ENCODE measurements around the gene FMNL2. TPM values are rescaled to one million over a fixed set of nuclear protein-coding genes. Genes with fewer than 3 reads are reported as not detected.

The FMNL2 gene
- total and polyA plus RNA-seq, 2 experiments from 2014 or later: 4.4 to 18.6 TPM

GRCh38 chr2:152347076-152347475 lies 12.1 kb downstream of the FMNL2 start:
- Histone ChIP-seq H3K4me2 (ENCODE audit: unreplicated experiment) (no peak overlapping the region), H3K4me3 (no peak overlapping the region), H3K36me3 (ENCODE audit: low read depth) (no peaks in the 10 kb centered on the region), H2AFZ (no peak overlapping the region), H3K9ac (no peak overlapping the region), H3K9me3 (ENCODE audit: low read depth) (no peaks in the 10 kb centered on the region), H3K9me2 (ENCODE audit: insufficient read depth) (no peaks in the 10 kb centered on the region), H4K20me1 (ENCODE audit: insufficient read depth) (no peaks in the 10 kb centered on the region), H3K79me2 (ENCODE audit: insufficient read depth) (peaks cover 94% of the 10 kb centered on the region), H3K27ac (no peak overlapping the region), H3K4me1 (ENCODE audit: insufficient read depth) (peaks cover 6% of the 10 kb centered on the region), H3F3A (ENCODE audit: insufficient read depth) (no peaks in the 10 kb centered on the region; the same call in 1 of the 2 replicates), H3K27me3 (replicated peaks; ENCODE audit: insufficient read depth) (no peaks in the 10 kb centered on the region)
- peak; percentile 73 for DNase-seq
- WGBS, 2 experiments (ENCODE audit: low coverage in 1 of 2, low lambda C conversion rate in 2 of 2, missing lambda C conversion rate in 2 of 2): 98% methylated on average over 3 of the region's 3 CpGs
- in situ Hi-C loops (cut with MboI): no loop called here
- TF ChIP-seq EZH2 (IDR thresholded peaks at IDR 0.05; ENCODE audit: insufficient read depth, poor library complexity, severe bottlenecking) (no peak), EZH2phosphoT487 (IDR thresholded peaks at IDR 0.05; ENCODE audit: insufficient read depth, low read depth) (0 out of 2 replicates have a peak, but pooled peaks have one; percentile 63)

GRCh38 chr2:152348388-152348787 lies 13.4 kb downstream of the FMNL2 start:
- no peak overlapping the region for H3K27ac ChIP-seq
- H3K36me3 ChIP-seq (ENCODE audit: low read depth): no peaks in the 10 kb centered on the region
- peaks cover 94% of the 10 kb centered on the region for H3K79me2 ChIP-seq (ENCODE audit: insufficient read depth)
- no peaks in the 10 kb centered on the region for H3K9me3 ChIP-seq (ENCODE audit: low read depth)
- WGBS, 2 experiments (ENCODE audit: low coverage in 1 of 2, low lambda C conversion rate in 2 of 2, missing lambda C conversion rate in 2 of 2): 78 to 79% methylated on average over 3 of the region's 3 CpGs
- H3K27me3 ChIP-seq (replicated peaks; ENCODE audit: insufficient read depth): no peaks in the 10 kb centered on the region
- DNase-seq: peak; percentile 25
- H3K4me3 ChIP-seq: no peak overlapping the region
- H3K4me1 ChIP-seq (ENCODE audit: insufficient read depth): peaks cover 6% of the 10 kb centered on the region
- TF ChIP-seq EZH2 (IDR thresholded peaks at IDR 0.05; ENCODE audit: insufficient read depth, poor library complexity, severe bottlenecking) (no peak), EZH2phosphoT487 (IDR thresholded peaks at IDR 0.05; ENCODE audit: insufficient read depth, low read depth) (no peak)
- no peak overlapping the region for H3K9ac ChIP-seq
- no peaks in the 10 kb centered on the region; the same call in 1 of the 2 replicates for H3F3A ChIP-seq (ENCODE audit: insufficient read depth)
- H4K20me1 ChIP-seq (ENCODE audit: insufficient read depth): no peaks in the 10 kb centered on the region
- no peak overlapping the region for H3K4me2 ChIP-seq (ENCODE audit: unreplicated experiment)
- in situ Hi-C loops (cut with MboI): no loop called here
- no peaks in the 10 kb centered on the region for H3K9me2 ChIP-seq (ENCODE audit: insufficient read depth)
- H2AFZ ChIP-seq: no peak overlapping the region

GRCh38 chr2:152349416-152349815 lies 14.4 kb downstream of the FMNL2 start:
- Histone ChIP-seq H3K79me2 (ENCODE audit: insufficient read depth) (peaks cover 91% of the 10 kb centered on the region), H3K27me3 (replicated peaks; ENCODE audit: insufficient read depth) (no peaks in the 10 kb centered on the region), H3K27ac (no peak overlapping the region), H3K36me3 (ENCODE audit: low read depth) (no peaks in the 10 kb centered on the region), H3K4me2 (ENCODE audit: unreplicated experiment) (no peak overlapping the region), H3K9ac (no peak overlapping the region), H4K20me1 (ENCODE audit: insufficient read depth) (no peaks in the 10 kb centered on the region), H3K9me3 (ENCODE audit: low read depth) (no peaks in the 10 kb centered on the region), H3F3A (ENCODE audit: insufficient read depth) (peaks cover 9% of the 10 kb centered on the region; the same call in 1 of the 2 replicates), H3K9me2 (ENCODE audit: insufficient read depth) (no peaks in the 10 kb centered on the region), H3K4me3 (no peak overlapping the region), H2AFZ (no peak overlapping the region), H3K4me1 (ENCODE audit: insufficient read depth) (peaks cover 16% of the 10 kb centered on the region)
- no peak for TF ChIP-seq EZH2 (IDR thresholded peaks at IDR 0.05; ENCODE audit: insufficient read depth, poor library complexity, severe bottlenecking)
- no peak for TF ChIP-seq EZH2phosphoT487 (IDR thresholded peaks at IDR 0.05; ENCODE audit: insufficient read depth, low read depth)
- in situ Hi-C loops (cut with MboI): no loop called here
- DNase-seq: no peak
- WGBS, 2 experiments (ENCODE audit: low coverage in 1 of 2, low lambda C conversion rate in 2 of 2, missing lambda C conversion rate in 2 of 2): 92 to 96% methylated on average over 1 of the region's 1 CpG

DNA sequence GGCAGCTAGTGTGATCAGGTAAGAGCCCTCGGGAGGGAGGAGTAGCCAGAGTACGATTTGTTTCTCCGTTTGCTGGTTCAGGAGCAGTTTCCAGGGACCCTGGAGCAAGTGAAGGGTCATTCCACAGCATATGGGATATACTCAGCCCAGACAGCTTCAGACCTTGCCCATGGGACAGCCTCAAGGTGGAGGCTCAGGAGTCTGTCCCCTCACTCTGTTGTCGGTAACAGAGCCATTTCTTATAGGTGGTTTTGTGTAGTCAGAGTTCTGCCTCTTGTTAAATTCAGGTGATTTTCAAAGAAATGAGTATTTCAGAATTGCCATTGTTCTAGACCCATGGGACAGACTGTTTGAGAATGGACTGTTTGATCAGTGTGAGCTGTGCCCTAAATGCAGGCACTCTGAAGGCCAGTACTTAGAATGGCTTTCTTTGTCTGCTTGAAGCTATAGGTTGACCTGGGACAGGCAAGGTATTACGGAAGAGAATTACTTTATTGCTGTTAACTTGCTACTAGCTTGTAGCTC lies 15.2 kb downstream of the FMNL2 start:
- no peaks in the 10 kb centered on the region for H4K20me1 ChIP-seq (ENCODE audit: insufficient read depth)
- no peak overlapping the region for H3K4me2 ChIP-seq (ENCODE audit: unreplicated experiment)
- H3K9me2 ChIP-seq (ENCODE audit: insufficient read depth): no peaks in the 10 kb centered on the region
- H3K9ac ChIP-seq: no peak overlapping the region
- H3K36me3 ChIP-seq (ENCODE audit: low read depth): no peaks in the 10 kb centered on the region
- H3K4me3 ChIP-seq: no peak overlapping the region
- DNase-seq: no peak
- in situ Hi-C loops (cut with MboI): no loop called here
- H3K27me3 ChIP-seq (replicated peaks; ENCODE audit: insufficient read depth): no peaks in the 10 kb centered on the region
- 95 to 98% methylated on average over 5 of the region's 5 CpGs for WGBS, 2 experiments (ENCODE audit: low coverage in 1 of 2, low lambda C conversion rate in 2 of 2, missing lambda C conversion rate in 2 of 2)
- H2AFZ ChIP-seq: no peak overlapping the region
- no peaks in the 10 kb centered on the region for H3K9me3 ChIP-seq (ENCODE audit: low read depth)
- H3K27ac ChIP-seq: no peak overlapping the region
- peaks cover 24% of the 10 kb centered on the region for H3K4me1 ChIP-seq (ENCODE audit: insufficient read depth)
- H3F3A ChIP-seq (ENCODE audit: insufficient read depth): peaks cover 17% of the 10 kb centered on the region
- TF ChIP-seq EZH2phosphoT487 (IDR thresholded peaks at IDR 0.05; ENCODE audit: insufficient read depth, low read depth): no peak
- peaks cover 83% of the 10 kb centered on the region for H3K79me2 ChIP-seq (ENCODE audit: insufficient read depth)

DNA sequence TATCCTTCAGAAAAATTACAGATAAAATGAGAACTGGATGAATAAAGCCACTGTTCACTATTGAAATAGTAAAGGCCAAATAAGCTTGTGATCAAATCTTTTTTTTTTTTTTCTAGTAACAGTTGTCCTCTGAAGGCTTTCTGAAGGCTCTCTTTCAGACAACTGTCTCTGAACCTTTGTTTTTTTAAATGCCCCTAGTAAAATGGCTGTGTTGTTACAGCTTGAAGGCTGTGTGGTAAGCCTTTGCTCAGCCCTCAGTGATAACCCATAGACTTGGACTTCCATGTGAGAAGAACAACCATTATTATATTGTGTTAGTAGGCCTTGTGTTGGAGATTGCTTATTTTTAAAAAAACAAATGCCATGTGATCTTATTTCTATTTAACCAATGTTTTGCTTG lies 17.6 kb downstream of the FMNL2 start:
- H3F3A ChIP-seq (ENCODE audit: insufficient read depth): peaks cover 31% of the 10 kb centered on the region
- DNase-seq: no peak
- H3K79me2 ChIP-seq (ENCODE audit: insufficient read depth): peaks cover 72% of the 10 kb centered on the region
- no peaks in the 10 kb centered on the region for H3K9me3 ChIP-seq (ENCODE audit: low read depth)
- H3K4me1 ChIP-seq (ENCODE audit: insufficient read depth): peaks cover 24% of the 10 kb centered on the region
- no peak overlapping the region for H2AFZ ChIP-seq
- in situ Hi-C loops (cut with MboI): no loop called here
- H3K9ac ChIP-seq: no peak overlapping the region
- no peaks in the 10 kb centered on the region for H3K9me2 ChIP-seq (ENCODE audit: insufficient read depth)
- no peak overlapping the region for H3K27ac ChIP-seq
- no peak for TF ChIP-seq EZH2phosphoT487 (IDR thresholded peaks at IDR 0.05; ENCODE audit: insufficient read depth, low read depth)
- no peak for TF ChIP-seq EZH2 (IDR thresholded peaks at IDR 0.05; ENCODE audit: insufficient read depth, poor library complexity, severe bottlenecking)
- H4K20me1 ChIP-seq (ENCODE audit: insufficient read depth): no peaks in the 10 kb centered on the region
- H3K36me3 ChIP-seq (ENCODE audit: low read depth): no peaks in the 10 kb centered on the region
- no peak overlapping the region for H3K4me2 ChIP-seq (ENCODE audit: unreplicated experiment)
- H3K27me3 ChIP-seq (replicated peaks; ENCODE audit: insufficient read depth): no peaks in the 10 kb centered on the region
- H3K4me3 ChIP-seq: no peak overlapping the region
